IMR-90 (cell line): Measurements from ENCODE around the gene PDGFRA. TPM values are rescaled to one million over a fixed set of nuclear protein-coding genes. Genes with fewer than 3 reads are reported as not detected.

ENCODE experiments used
- ATAC-seq: fragments of 200-7000 bp; cut with Tn5 transposase; 2 replicates; pipeline ENCODE4 v1.9.1; 2020; ENCODE audit warnings: low read depth, mild to moderate bottlenecking, moderate library complexity
- BruUV-seq: library from RNA; stranded (reverse); fragments of 400-500 nt; replicated peaks from 2 replicates; lab custom pipeline; 2021; lab: Mats Ljungman, UMichigan
- CTCF ChIA-PET: fragments of 300-600 bp; formaldehyde crosslinking; extraction: SDS; loops from one replicate; lab custom pipeline; 2021; ENCODE audit warnings: antibody characterized with exemption; lab: Yijun Ruan, JAX
- POLR2A ChIA-PET: fragments of 300-600 bp; sonication (Branson Sonifier 250); formaldehyde crosslinking; loops from one replicate; lab custom pipeline; 2022; ENCODE audit warnings: antibody characterized with exemption; ENCODE audit not compliant: unreplicated experiment; lab: Charles Lee
- DNase-seq: peaks from one replicate; pipeline ENCODE4 v3.0.0; 2013
- H2AFZ ChIP-seq: replicated peaks from 2 replicates; pipeline ENCODE3; 2013; ENCODE audit warnings: low read length, mild to moderate bottlenecking; ENCODE audit not compliant: poor library complexity
- H2AK5ac ChIP-seq: 2 replicates; pipeline ENCODE4 v1.6.1; 2013; ENCODE audit warnings: low read depth, low read length, inconsistent platforms
- H2AK9ac ChIP-seq: replicated peaks from 2 replicates; pipeline ENCODE3; 2013; ENCODE audit warnings: mild to moderate bottlenecking, low read depth, low read length, moderate library complexity; ENCODE audit not compliant: poor library complexity
- H2BK120ac ChIP-seq: 2 replicates; pipeline ENCODE4 v1.6.1; 2013; ENCODE audit warnings: low read depth, low read length, inconsistent platforms
- H2BK15ac ChIP-seq: 3 replicates; pipeline ENCODE4 v1.6.1; 2013; ENCODE audit warnings: low read depth, low read length, inconsistent platforms
- H2BK20ac ChIP-seq: 2 replicates; pipeline ENCODE4 v1.6.1; 2013; ENCODE audit warnings: low read depth, mild to moderate bottlenecking, inconsistent platforms, low read length, moderate library complexity
- H2BK5ac ChIP-seq: 2 replicates; pipeline ENCODE4 v1.6.1; 2013; ENCODE audit warnings: mild to moderate bottlenecking, low read depth, low read length, inconsistent platforms; ENCODE audit not compliant: poor library complexity, severe bottlenecking
- H3K14ac ChIP-seq: replicated peaks from 2 replicates; pipeline ENCODE4 v1.6.1; 2013; ENCODE audit warnings: low read depth, low read length, inconsistent platforms
- H3K18ac ChIP-seq: 2 replicates; pipeline ENCODE4 v1.6.1; 2013; ENCODE audit warnings: low read depth, low read length, control low read depth
- H3K23ac ChIP-seq: 2 replicates; pipeline ENCODE4 v1.6.1; 2013; ENCODE audit warnings: low read depth, low read length, inconsistent platforms
- H3K27ac ChIP-seq: 2 replicates; pipeline ENCODE4 v1.5.1; 2013; ENCODE audit warnings: mild to moderate bottlenecking, control low read depth, low read length; ENCODE audit not compliant: insufficient read depth
- H3K27me3 ChIP-seq: 2 replicates; pipeline ENCODE4 v1.6.1; 2013; ENCODE audit warnings: low read length; ENCODE audit not compliant: control insufficient read depth, insufficient read depth
- H3K36me3 ChIP-seq: 2 replicates; pipeline ENCODE4 v1.6.1; 2013; ENCODE audit warnings: low read length, mixed read lengths; ENCODE audit not compliant: control insufficient read depth, insufficient read depth
- H3K4ac ChIP-seq: 2 replicates; pipeline ENCODE4 v1.6.1; 2013; ENCODE audit warnings: low read depth, low read length, inconsistent platforms
- H3K4me1 ChIP-seq: 2 replicates; pipeline ENCODE4 v1.6.1; 2013; ENCODE audit warnings: low read length, mixed read lengths; ENCODE audit not compliant: control insufficient read depth, insufficient read depth
- H3K4me2 ChIP-seq: 2 replicates; pipeline ENCODE4 v1.6.1; 2013; ENCODE audit warnings: low read depth, mild to moderate bottlenecking, control low read depth, low read length, moderate library complexity
- H3K4me3 ChIP-seq: 2 replicates; pipeline ENCODE4 v1.5.1; 2013; ENCODE audit warnings: low read depth, mild to moderate bottlenecking, control low read depth, low read length, moderate library complexity; ENCODE audit not compliant: insufficient read depth
- H3K56ac ChIP-seq: 2 replicates; pipeline ENCODE4 v1.6.1; 2013; ENCODE audit warnings: low read length, inconsistent platforms; ENCODE audit not compliant: insufficient read depth; ENCODE audit errors: extremely low read depth
- H3K79me1 ChIP-seq, 2 experiments: 2 replicates each; pipeline ENCODE4 v1.6.1; 2013; ENCODE audit warnings: low read length in 2 of 2, inconsistent platforms in 1 of 2, low read depth in 1 of 2
- H3K9ac ChIP-seq: 2 replicates; pipeline ENCODE4 v1.6.1; 2013; ENCODE audit warnings: low read depth, low read length, control low read depth
- H3K9me1 ChIP-seq: 2 replicates; pipeline ENCODE4 v1.6.1; 2013; ENCODE audit warnings: low read length, inconsistent platforms; ENCODE audit not compliant: insufficient read depth
- H3K9me3 ChIP-seq: 2 replicates; pipeline ENCODE4 v1.6.1; 2013; ENCODE audit warnings: low read length; ENCODE audit not compliant: control insufficient read depth, insufficient read depth
- H4K20me1 ChIP-seq: 2 replicates; pipeline ENCODE4 v1.6.1; 2013; ENCODE audit warnings: low read length, inconsistent platforms; ENCODE audit not compliant: insufficient read depth
- H4K5ac ChIP-seq: 2 replicates; pipeline ENCODE4 v1.6.1; 2013; ENCODE audit warnings: mild to moderate bottlenecking, low read depth, low read length, control low read depth
- H4K8ac ChIP-seq, 2 experiments: 2 replicates each; pipeline ENCODE4 v1.6.1; 2013; ENCODE audit warnings: low read depth in 2 of 2, low read length in 2 of 2, control low read depth in 1 of 2, inconsistent platforms in 1 of 2
- H4K91ac ChIP-seq: 2 replicates; pipeline ENCODE4 v1.6.1; 2013; ENCODE audit warnings: low read depth, low read length, inconsistent platforms; ENCODE audit not compliant: insufficient read depth
- BHLHE40 ChIP-seq: fragments of 150-350 bp; IDR thresholded peaks from 2 replicates; pipeline ENCODE4 v1.6.1; 2016; ENCODE audit warnings: mild to moderate bottlenecking, low read depth, low read length
- CEBPB ChIP-seq: IDR thresholded peaks from 2 replicates; pipeline ENCODE4 v1.6.1; 2012; ENCODE audit warnings: low read depth, low read length, improper control_type of control experiment
- CHD1 ChIP-seq: IDR thresholded peaks from 2 replicates; pipeline ENCODE4 v1.6.1; 2012; ENCODE audit warnings: low read depth, low read length, improper control_type of control experiment
- CTCF ChIP-seq: conservative IDR thresholded peaks from 2 replicates; pipeline ENCODE4 v1.5.1; 2012; ENCODE audit warnings: mild to moderate bottlenecking, low read depth, low read length, improper control_type of control experiment
- ELK1 ChIP-seq: fragments of 150-350 bp; IDR thresholded peaks from 2 replicates; pipeline ENCODE4 v1.6.1; 2016; ENCODE audit warnings: low read depth, mild to moderate bottlenecking, low read length, moderate library complexity, borderline replicate concordance
- MAFK ChIP-seq: IDR thresholded peaks from 2 replicates; pipeline ENCODE4 v1.6.1; 2012; ENCODE audit warnings: low read depth, low read length, improper control_type of control experiment
- MAZ ChIP-seq: IDR thresholded peaks from 2 replicates; pipeline ENCODE4 v1.6.1; 2012; ENCODE audit warnings: low read depth, mild to moderate bottlenecking, low read length, improper control_type of control experiment, moderate library complexity, borderline replicate concordance
- MXI1 ChIP-seq: IDR thresholded peaks from 2 replicates; pipeline ENCODE4 v1.6.1; 2012; ENCODE audit warnings: low read depth, mild to moderate bottlenecking, low read length, moderate library complexity, borderline replicate concordance
- NFE2L2 ChIP-seq: fragments of 150-350 bp; IDR thresholded peaks from 2 replicates; pipeline ENCODE4 v1.6.1; 2016; ENCODE audit warnings: low read depth, mild to moderate bottlenecking, low read length
- POLR2A ChIP-seq: IDR thresholded peaks from 2 replicates; pipeline ENCODE4 v1.6.1; 2012; ENCODE audit warnings: mild to moderate bottlenecking, low read depth, low read length
- RAD21 ChIP-seq: IDR thresholded peaks from 2 replicates; pipeline ENCODE4 v1.6.1; 2012; ENCODE audit warnings: low read length, improper control_type of control experiment
- RCOR1 ChIP-seq: IDR thresholded peaks from 2 replicates; pipeline ENCODE4 v1.6.1; 2012; ENCODE audit warnings: mild to moderate bottlenecking, low read length, improper control_type of control experiment; ENCODE audit not compliant: insufficient replicate concordance
- RFX5 ChIP-seq: IDR thresholded peaks from 2 replicates; pipeline ENCODE4 v1.8.0; 2012; ENCODE audit warnings: low read depth, mild to moderate bottlenecking, low read length, moderate library complexity
- SMC3 ChIP-seq: fragments of 150-350 bp; IDR thresholded peaks from 2 replicates; pipeline ENCODE4 v1.6.1; 2016; ENCODE audit warnings: low read depth, mild to moderate bottlenecking, antibody characterized with exemption, low read length, moderate library complexity
- USF2 ChIP-seq: fragments of 150-350 bp; IDR thresholded peaks from 2 replicates; pipeline ENCODE4 v1.6.1; 2017; ENCODE audit warnings: mild to moderate bottlenecking, antibody characterized with exemption, low read length, low read depth
- WGBS, 2 experiments: methylation state at CpG; one replicate each; pipeline versions ENCODE4 v1.1.5 to v1.1.7; 2013; ENCODE audit warnings: missing lambda C conversion rate in 2 of 2; ENCODE audit not compliant: insufficient read length in 1 of 2; ENCODE audit errors: extremely low coverage in 2 of 2; 5-methylcytosine and 5-hydroxymethylcytosine counted together
- dilution Hi-C: fragments of 300-500 bp; cut with HindIII; formaldehyde crosslinking; loops from one replicate; pipeline ENCODE4 v1.14.3; 2018; ENCODE audit warnings: low sequenced_read_pairs; ENCODE audit not compliant: unreplicated experiment
- in situ Hi-C: fragments of 300-500 bp; cut with MboI; formaldehyde crosslinking; loops from 3 replicates; pipeline ENCODE4 v1.14.3; 2019; ENCODE audit warnings: low sequenced_read_pairs, inconsistent platforms, mixed read lengths
- intact Hi-C: fragments of 100-400 bp; cut with micrococcal nuclease; formaldehyde crosslinking; loops from 2 replicates; pipeline ENCODE4 v1.10.0; 2022
- polyA plus RNA-seq, 3 experiments: library from polyadenylated mRNA; depleted of rRNA; stranded (reverse); fragments of >200 nt; gene quantifications; 2 replicates each; pipeline ENCODE4 v1.2.3, GENCODE V29; 2012; ENCODE audit warnings: low replicate concordance in 1 of 3
- total RNA-seq: library from RNA; depleted of rRNA; stranded (reverse); fragments of >200 nt; gene quantifications from 2 replicates; pipeline ENCODE4 v1.2.3, GENCODE V29; 2012

The PDGFRA gene
- total and polyA plus RNA-seq, 2 of the 4 experiments (the other 2 are of a cell fraction): 60.8 to 168 TPM

DNA sequence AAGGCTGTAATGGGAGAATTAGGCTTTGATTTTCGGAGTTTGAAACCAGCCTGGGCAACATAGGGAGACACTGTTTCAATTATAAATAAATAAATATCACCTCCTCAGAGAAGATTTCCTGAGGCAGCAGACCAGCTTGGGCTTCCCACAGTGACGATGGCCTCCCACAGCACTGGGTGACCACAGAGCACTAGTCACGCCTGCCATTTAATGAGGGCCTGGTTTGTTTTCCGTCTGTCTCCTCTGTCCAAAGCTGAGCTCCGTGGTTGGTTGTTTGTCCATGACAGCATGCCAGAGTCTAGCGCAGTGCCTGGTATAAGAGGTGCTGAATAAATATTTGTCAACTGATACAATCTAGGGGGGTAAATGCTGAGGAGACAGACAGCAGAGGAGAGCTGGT lies 10.4 kb upstream of the PDGFRA start:
- ATAC-seq (no peak), DNase-seq (no peak)
- Histone ChIP-seq H3K36me3 (no peaks in the 10 kb centered on the region), H3K18ac (peak overlapping the region; percentile 35; the same call in 1 of the 2 replicates), H3K27me3 (no peaks in the 10 kb centered on the region), H3K4me3 (no peak overlapping the region), H4K91ac (no peak overlapping the region), H3K4me2 (no peak overlapping the region), H4K5ac (no peak overlapping the region), H2BK120ac (no peak overlapping the region), H3K79me1 (peaks cover 0 to 3% of the 10 kb centered on the region in 2 experiments; a peak in 1 of 4 replicates), H3K23ac (no peak overlapping the region), H2BK15ac (no peak overlapping the region), H2BK5ac (no peak overlapping the region), H3K9ac (no peak overlapping the region), H2BK20ac (no peak overlapping the region), H2AK9ac (no peak overlapping the region), H3K9me1 (no peaks in the 10 kb centered on the region), H3K27ac (no peak overlapping the region), H3K9me3 (no peaks in the 10 kb centered on the region), H3K14ac (no peak overlapping the region), H4K20me1 (no peaks in the 10 kb centered on the region), H2AFZ (no peak overlapping the region), H2AK5ac (no peak overlapping the region; the same call in 1 of the 2 replicates), H3K56ac (no peak overlapping the region), H3K4me1 (peaks cover 3% of the 10 kb centered on the region), H4K8ac (no peak overlapping the region), H3K4ac (0 out of 2 replicates have a peak overlapping the region, but pooled peaks have one; percentile 20)
- POLR2A ChIA-PET: no interaction called here
- CTCF ChIA-PET: interaction anchor here (1.0 to 2.5 kb wide), 10 partner anchors 8 to 1202 kb away, joined by 3 to 9 read pairs (median 4); no protein-coding TSS in a partner anchor
- TF ChIP-seq MAZ (no peak), USF2 (no peak), RFX5 (no peak), SMC3 (no peak), NFE2L2 (no peak), BHLHE40 (no peak), CEBPB (no peak), CHD1 (no peak), ELK1 (no peak), MAFK (no peak), MXI1 (no peak), RCOR1 (no peak), CTCF (no peak), POLR2A (no peak), RAD21 (no peak)
- dilution Hi-C loops: no loop called here
- in situ Hi-C loops: loop anchor here (10.0 kb wide), 1 partner anchor 154 kb away; the partner anchor contains the start of gene CHIC2
- BruUV-seq: no TSS peak
- WGBS, 2 experiments: 93% methylated on average over 3 of the region's 6 CpGs; no CpG with 5 or more reads in 1 of the 2 experiments
- intact Hi-C loops: loop anchor here (5.0 kb wide), 1 partner anchor 211 kb away; no protein-coding TSS in a partner anchor
